HUES48 (cell line): ENCODE data around the gene STUB1.
A peak's percentile ranks its signal among the peaks of the same experiment; 100 is the strongest.

Source experiments
- H3K27ac ChIP-seq: one replicate; pipeline ENCODE4 v1.7.0; 2013; ENCODE audit warnings: low read depth, low read length, inconsistent platforms
- H3K27me3 ChIP-seq: 2 replicates; pipeline ENCODE4 v1.6.1; 2013; ENCODE audit warnings: mild to moderate bottlenecking, low read length; ENCODE audit not compliant: control insufficient read depth, insufficient read depth
- H3K36me3 ChIP-seq: 2 replicates; pipeline ENCODE4 v1.6.1; 2013; ENCODE audit warnings: low read length; ENCODE audit not compliant: control insufficient read depth, insufficient read depth
- H3K4me1 ChIP-seq: 2 replicates; pipeline ENCODE4 v1.6.1; 2013; ENCODE audit warnings: mild to moderate bottlenecking, low read length; ENCODE audit not compliant: control insufficient read depth, insufficient read depth
- H3K4me3 ChIP-seq: 2 replicates; pipeline ENCODE4 v1.5.1; 2013; ENCODE audit warnings: mild to moderate bottlenecking, low read depth, low read length
- H3K9ac ChIP-seq: 2 replicates; pipeline ENCODE4 v1.6.1; 2013; ENCODE audit warnings: mild to moderate bottlenecking, low read depth, low read length, moderate library complexity
- H3K9me3 ChIP-seq: 2 replicates; pipeline ENCODE4 v1.6.1; 2013; ENCODE audit warnings: low read length; ENCODE audit not compliant: control insufficient read depth, insufficient read depth

The STUB1 gene

DNA sequence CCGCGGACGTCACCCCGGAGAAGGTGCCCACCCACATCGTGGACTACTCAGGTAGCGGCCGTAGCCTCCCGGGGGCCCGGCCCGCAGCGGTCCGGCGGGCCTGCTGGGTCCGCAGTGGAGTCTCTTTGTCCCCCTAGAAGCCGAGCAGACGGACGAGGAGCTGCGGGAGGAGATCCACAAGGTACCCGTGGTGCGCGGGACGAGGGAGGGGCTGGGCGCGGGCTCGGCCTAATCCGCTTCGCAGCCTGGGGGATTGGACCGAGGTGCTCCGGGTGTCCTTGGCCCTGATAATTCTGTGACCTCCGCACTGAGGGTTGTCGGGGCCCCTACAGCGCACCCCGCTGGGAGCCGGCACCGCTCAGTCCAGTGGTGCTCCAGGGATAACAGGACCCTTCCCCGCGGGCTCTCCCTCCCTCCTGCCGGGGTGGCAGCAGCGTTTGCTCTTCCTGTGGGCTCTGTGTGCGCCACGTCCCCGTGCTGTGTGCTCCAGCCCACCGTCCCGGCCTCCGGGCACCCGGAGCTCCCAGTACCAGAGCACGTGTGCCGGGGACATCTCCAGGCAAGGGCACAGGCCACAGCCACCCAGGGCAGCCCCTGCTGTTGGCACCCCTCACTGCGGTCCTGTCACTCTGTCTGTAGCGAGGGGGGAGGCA lies 11.6 kb upstream of the STUB1 start:
- peak overlapping the region; percentile 87 for H3K4me3 ChIP-seq
- peaks cover 50% of the 10 kb centered on the region for H3K36me3 ChIP-seq
- H3K4me1 ChIP-seq = 0 out of 2 replicates have a peak, but pooled peaks cover 3% of the 10 kb centered on the region
- peak overlapping the region; percentile 42 for H3K27ac ChIP-seq
- no peaks in the 10 kb centered on the region for H3K9me3 ChIP-seq
- peak overlapping the region; percentile 51; the same call in 1 of the 2 replicates for H3K9ac ChIP-seq
- H3K27me3 ChIP-seq = no peaks in the 10 kb centered on the region

DNA sequence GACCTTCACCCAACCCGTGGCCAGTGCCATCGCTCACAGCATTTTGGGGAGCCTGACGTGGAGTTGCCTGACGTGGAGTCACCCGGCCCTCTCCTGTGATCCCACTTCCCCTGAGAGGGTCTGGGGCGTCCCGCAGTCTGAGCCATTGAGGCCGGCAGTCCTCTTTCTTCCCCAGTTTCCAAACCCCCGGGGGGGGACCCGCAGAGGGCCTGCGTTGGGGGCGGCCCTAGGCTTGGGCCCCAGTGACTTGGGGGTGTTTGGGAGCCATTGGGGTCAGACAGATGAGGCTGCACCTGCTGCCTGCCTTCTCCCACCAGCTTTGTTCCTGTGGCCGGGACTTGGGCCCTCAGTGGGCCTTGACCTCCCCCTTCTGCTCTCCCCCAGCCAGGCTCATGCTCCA lies 10.5 kb upstream of the STUB1 start:
- H3K36me3 ChIP-seq = peaks cover 57% of the 10 kb centered on the region
- H3K27ac ChIP-seq = no peak overlapping the region
- H3K4me3 ChIP-seq = no peak overlapping the region
- no peak overlapping the region for H3K9ac ChIP-seq
- H3K4me1 ChIP-seq = 0 out of 2 replicates have a peak, but pooled peaks cover 6% of the 10 kb centered on the region
- H3K9me3 ChIP-seq = no peaks in the 10 kb centered on the region
- H3K27me3 ChIP-seq = no peaks in the 10 kb centered on the region

DNA sequence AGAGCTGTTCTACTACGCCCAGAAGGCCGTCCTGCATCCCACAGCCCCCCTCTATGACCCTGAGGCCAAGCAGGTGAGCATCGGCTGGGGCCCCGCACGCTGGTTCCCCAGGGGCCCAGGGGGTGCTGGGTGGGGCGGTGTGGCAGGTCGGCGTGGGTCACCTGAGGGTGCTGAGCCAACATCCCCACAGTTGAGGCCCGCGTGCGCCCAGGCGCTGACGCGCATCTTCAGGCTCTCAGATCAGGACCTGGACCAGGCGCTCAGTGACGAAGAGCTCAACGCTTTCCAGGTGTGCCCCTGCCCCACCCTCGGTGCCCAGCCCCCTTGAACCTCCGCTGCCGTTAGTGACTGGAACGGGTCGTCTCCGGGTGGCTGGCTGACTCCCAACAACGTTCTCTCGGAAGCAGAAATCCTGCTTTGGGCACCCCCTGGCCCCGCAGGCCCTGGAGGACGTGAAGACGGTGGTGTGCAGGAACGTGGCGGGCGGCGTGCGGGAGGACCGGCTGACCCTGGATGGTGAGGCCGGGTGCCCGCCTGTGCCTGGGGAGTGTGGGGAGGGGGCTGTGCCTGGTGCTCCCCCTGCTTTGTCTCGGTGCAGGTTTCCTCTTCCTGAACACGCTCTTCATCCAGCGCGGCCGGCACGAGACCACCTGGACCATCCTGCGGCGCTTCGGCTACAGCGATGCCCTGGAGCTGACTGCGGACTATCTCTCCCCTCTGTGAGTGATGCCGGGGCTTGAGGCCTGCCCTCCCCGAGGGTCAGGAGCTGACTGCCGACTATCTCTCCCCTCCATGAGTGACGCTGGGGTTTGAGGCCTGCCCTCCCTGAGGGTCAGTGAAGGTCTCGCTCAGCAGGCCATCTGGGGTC lies 9.5 kb upstream of the STUB1 start:
- H3K9me3 ChIP-seq = no peaks in the 10 kb centered on the region
- no peak overlapping the region for H3K9ac ChIP-seq
- peaks cover 57% of the 10 kb centered on the region for H3K36me3 ChIP-seq
- H3K27ac ChIP-seq = no peak overlapping the region
- H3K4me3 ChIP-seq = no peak overlapping the region
- H3K27me3 ChIP-seq = no peaks in the 10 kb centered on the region
- 0 out of 2 replicates have a peak, but pooled peaks cover 10% of the 10 kb centered on the region for H3K4me1 ChIP-seq

- Histone ChIP-seq H3K9ac (no peak overlapping the region), H3K36me3 (peaks cover 54% of the 10 kb centered on the region), H3K4me1 (peaks cover 11% of the 10 kb centered on the region; the same call in 1 of the 2 replicates), H3K27me3 (no peaks in the 10 kb centered on the region), H3K4me3 (no peak overlapping the region), H3K27ac (no peak overlapping the region), H3K9me3 (no peaks in the 10 kb centered on the region)
These were observed 8.7 kb upstream of the STUB1 start for GRCh38 chr16:671353-672131.

DNA sequence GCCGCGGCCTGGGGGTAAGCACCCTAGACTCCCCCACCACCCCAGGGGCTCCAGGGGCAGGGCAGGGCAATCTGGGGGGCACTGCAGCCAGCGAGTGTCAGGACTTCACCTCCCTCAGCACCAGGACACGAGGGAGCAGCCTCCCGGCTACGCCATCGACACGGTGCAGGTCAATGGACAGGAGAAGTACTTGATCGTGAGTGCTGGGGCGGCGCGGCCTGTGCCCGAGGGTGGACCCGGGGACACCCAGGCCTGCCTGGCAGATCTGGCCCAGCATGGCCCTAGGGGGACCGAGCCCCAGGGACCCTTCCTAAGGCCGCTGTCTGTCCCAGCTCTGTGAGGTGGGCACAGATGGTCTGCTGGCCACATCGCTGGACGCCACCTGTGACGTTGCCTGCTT lies 7.8 kb upstream of the STUB1 start:
- Histone ChIP-seq H3K4me3 (no peak overlapping the region), H3K9me3 (no peaks in the 10 kb centered on the region), H3K36me3 (peaks cover 53% of the 10 kb centered on the region), H3K27me3 (no peaks in the 10 kb centered on the region), H3K9ac (no peak overlapping the region), H3K4me1 (peaks cover 20% of the 10 kb centered on the region; the same call in 1 of the 2 replicates), H3K27ac (no peak overlapping the region)

GRCh38 chr16:672851-673250 lies 7.4 kb upstream of the STUB1 start:
- H3K27me3 ChIP-seq = no peaks in the 10 kb centered on the region
- no peaks in the 10 kb centered on the region for H3K9me3 ChIP-seq
- H3K4me1 ChIP-seq = peaks cover 20% of the 10 kb centered on the region; the same call in 1 of the 2 replicates
- H3K9ac ChIP-seq = no peak overlapping the region
- no peak overlapping the region for H3K27ac ChIP-seq
- H3K4me3 ChIP-seq = no peak overlapping the region
- peaks cover 53% of the 10 kb centered on the region for H3K36me3 ChIP-seq

DNA sequence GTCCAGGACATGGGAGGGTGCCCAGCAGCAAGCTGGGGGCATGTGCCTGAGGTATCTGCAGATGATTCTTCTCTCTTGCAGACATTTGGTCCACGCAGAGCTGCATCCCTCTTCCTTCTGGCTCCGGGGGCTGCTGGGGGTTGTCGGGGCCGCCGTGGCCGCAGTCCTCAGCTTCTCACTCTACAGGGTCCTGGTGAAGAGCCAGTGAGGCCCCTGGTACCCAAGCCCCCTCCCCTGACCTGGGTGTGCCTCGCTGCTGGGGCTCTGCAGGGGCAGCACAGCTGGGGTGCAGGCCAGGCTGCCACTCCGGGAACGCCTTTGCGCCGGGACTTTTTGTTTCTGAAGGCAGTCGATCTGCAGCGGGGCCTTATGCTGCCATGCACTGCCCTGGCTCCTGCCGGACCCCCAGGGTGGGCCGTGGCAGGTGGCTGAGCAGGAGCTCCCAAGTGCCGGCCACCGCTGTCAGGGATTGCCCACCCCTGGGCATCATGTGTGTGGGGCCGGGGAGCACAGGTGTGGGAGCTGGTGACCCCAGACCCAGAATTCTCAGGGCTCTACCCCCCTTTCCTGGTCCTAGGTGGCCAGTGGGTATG lies 6.7 kb upstream of the STUB1 start:
- H3K9ac ChIP-seq = no peak overlapping the region

GRCh38 chr16:674214-674881 lies 5.9 kb upstream of the STUB1 start:
- Histone ChIP-seq H3K9me3 (no peaks in the 10 kb centered on the region), H3K36me3 (peaks cover 49% of the 10 kb centered on the region), H3K27me3 (no peaks in the 10 kb centered on the region), H3K27ac (no peak overlapping the region), H3K9ac (no peak overlapping the region), H3K4me3 (no peak overlapping the region; the same call in 1 of the 2 replicates), H3K4me1 (peaks cover 27% of the 10 kb centered on the region; the same call in 1 of the 2 replicates)

More for the DNA sequence above, 6.7 kb upstream of the STUB1 start:
- peaks cover 20% of the 10 kb centered on the region; the same call in 1 of the 2 replicates for H3K4me1 ChIP-seq
- H3K36me3 ChIP-seq = peaks cover 53% of the 10 kb centered on the region
- H3K27ac ChIP-seq = no peak overlapping the region
- H3K9me3 ChIP-seq = no peaks in the 10 kb centered on the region
- no peaks in the 10 kb centered on the region for H3K27me3 ChIP-seq
- H3K4me3 ChIP-seq = no peak overlapping the region

GRCh38 chr16:674968-675883 lies 5.0 kb upstream of the STUB1 start, which contains the start of gene RHBDL1:
Gene RHBDL1 (plus strand): TSS chr16:675671. CDS start chr16:675791, 120 bp downstream.
- peak within 1 kb of the TSS; percentile 67 for H3K4me3 ChIP-seq
- peaks cover 40% of the 10 kb centered on the region for H3K36me3 ChIP-seq
- peaks cover 27% of the 10 kb centered on the region; the same call in 1 of the 2 replicates for H3K4me1 ChIP-seq
- H3K9ac ChIP-seq = no peak within 1 kb of the TSS
- no peak within 1 kb of the TSS for H3K27ac ChIP-seq
- no peaks in the 10 kb centered on the region for H3K27me3 ChIP-seq
- H3K9me3 ChIP-seq = no peaks in the 10 kb centered on the region
